BE2C (cell line): ENCODE measurements around the gene MFSD6.

Source experiments
- DNase-seq: peaks from one replicate; pipeline ENCODE4 v3.0.0-alpha.2; 2020
- H3K27me3 ChIP-seq: fragments of 250-450 bp; sonication (Bioruptor Pico); 2 replicates; pipeline ENCODE4 v1.5.1; 2020; ENCODE audit warnings: mild to moderate bottlenecking
- H3K36me3 ChIP-seq: fragments of 250-450 bp; sonication (Bioruptor Pico); 2 replicates; pipeline ENCODE4 v1.5.1; 2020; ENCODE audit warnings: mild to moderate bottlenecking
- H3K4me1 ChIP-seq: fragments of 250-450 bp; sonication (Bioruptor Pico); 2 replicates; pipeline ENCODE4 v1.5.1; 2020
- H3K4me3 ChIP-seq: 2 replicates; pipeline ENCODE4 v1.5.1; 2011; ENCODE audit warnings: low read depth, low read length
- H3K9me3 ChIP-seq: fragments of 250-450 bp; sonication (Bioruptor Pico); 2 replicates; pipeline ENCODE4 v1.5.1; 2020
- TF ChIP-seq, protein P1 (sequence below): IDR thresholded peaks from 2 replicates; pipeline ENCODE4 v1.5.1; 2012; ENCODE audit warnings: mild to moderate bottlenecking, low read depth, low read length

Gene MFSD6

DNA sequence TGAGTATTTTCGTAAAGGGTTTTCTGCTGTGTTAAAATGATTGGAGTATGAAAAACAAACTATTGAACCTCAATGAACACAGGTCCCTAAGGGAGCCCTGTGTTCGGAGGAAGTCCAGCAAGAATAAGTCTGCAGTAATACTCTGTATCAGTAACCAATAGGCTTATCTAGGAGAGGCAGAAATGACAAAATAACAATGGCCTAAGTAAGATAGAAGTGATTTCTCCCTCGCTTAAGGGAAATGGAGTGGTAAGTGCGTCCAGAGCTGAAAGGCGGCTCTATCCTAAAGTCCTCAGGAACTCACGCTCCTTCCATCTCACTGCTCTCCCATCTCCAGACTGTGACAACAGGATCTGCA lies 29.3 kb upstream of the MFSD6 start:
- DNase-seq: no peak
- Histone ChIP-seq H3K9me3 (no peaks in the 10 kb centered on the region), H3K4me1 (peaks cover 20% of the 10 kb centered on the region), H3K4me3 (no peak overlapping the region), H3K27me3 (no peaks in the 10 kb centered on the region), H3K36me3 (no peaks in the 10 kb centered on the region)
- TF ChIP-seq, protein P1, sequence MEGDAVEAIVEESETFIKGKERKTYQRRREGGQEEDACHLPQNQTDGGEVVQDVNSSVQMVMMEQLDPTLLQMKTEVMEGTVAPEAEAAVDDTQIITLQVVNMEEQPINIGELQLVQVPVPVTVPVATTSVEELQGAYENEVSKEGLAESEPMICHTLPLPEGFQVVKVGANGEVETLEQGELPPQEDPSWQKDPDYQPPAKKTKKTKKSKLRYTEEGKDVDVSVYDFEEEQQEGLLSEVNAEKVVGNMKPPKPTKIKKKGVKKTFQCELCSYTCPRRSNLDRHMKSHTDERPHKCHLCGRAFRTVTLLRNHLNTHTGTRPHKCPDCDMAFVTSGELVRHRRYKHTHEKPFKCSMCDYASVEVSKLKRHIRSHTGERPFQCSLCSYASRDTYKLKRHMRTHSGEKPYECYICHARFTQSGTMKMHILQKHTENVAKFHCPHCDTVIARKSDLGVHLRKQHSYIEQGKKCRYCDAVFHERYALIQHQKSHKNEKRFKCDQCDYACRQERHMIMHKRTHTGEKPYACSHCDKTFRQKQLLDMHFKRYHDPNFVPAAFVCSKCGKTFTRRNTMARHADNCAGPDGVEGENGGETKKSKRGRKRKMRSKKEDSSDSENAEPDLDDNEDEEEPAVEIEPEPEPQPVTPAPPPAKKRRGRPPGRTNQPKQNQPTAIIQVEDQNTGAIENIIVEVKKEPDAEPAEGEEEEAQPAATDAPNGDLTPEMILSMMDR: no peak

DNA sequence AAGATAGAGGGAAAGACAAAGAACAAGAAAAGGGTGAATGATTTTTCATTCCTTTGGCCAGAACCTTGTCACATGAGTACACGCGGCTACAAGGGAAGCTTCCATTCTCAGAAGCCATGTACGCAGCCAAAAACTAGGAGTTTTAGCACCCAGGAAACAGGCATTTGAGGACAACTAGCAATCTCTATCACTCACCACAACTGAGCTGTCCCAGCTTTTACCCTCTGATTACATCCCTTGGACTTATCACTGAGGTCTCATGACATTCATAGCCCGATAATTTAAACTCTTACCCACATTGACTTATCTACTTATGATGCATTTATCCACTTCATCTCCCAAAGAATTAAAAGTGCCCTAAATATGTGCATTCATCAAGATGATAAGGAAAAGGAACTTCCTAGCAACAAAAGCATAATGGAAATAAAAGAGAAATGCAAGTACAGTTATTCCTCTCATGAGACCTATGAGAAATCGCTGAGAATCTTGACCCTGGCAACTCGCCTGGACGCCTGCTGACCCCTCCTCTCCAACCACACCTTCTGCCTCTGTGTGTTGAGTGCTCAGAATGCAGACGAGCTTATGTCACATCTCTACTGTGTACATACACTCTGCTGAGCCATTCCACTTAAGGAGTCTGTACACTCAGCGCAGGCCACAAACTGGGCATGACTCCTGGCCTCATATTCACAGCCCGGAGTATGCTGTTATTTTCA lies 28.7 kb upstream of the MFSD6 start:
- no peaks in the 10 kb centered on the region for H3K36me3 ChIP-seq

DNA sequence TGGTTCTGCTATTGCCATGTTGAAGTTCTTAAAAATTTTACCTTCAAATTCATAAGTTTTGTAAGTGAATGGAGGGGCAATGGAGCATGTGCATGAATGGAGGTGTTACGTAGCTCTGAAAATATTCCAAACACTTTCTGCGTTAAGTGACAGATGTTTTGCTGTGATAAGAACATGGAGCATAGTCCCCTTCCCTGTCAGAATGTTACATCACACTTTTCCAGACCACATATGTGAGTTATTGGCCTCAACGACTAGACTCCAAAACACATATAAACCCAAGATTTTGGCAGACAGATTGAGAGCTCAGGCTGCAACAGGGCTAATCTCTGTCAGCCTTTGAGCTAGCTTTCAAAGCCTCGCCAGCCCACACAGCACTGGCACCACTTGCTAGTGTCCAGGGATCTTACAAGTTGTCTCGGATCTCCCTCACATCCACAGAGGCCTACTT lies 27.2 kb upstream of the MFSD6 start:
- Histone ChIP-seq H3K4me1 (peaks cover 20% of the 10 kb centered on the region), H3K4me3 (no peak overlapping the region), H3K9me3 (no peaks in the 10 kb centered on the region), H3K36me3 (no peaks in the 10 kb centered on the region), H3K27me3 (no peaks in the 10 kb centered on the region)
- no peak for DNase-seq
- TF ChIP-seq, protein P1: no peak

More for the DNA sequence above, 28.7 kb upstream of the MFSD6 start:
- no peaks in the 10 kb centered on the region for H3K27me3 ChIP-seq
- no peak overlapping the region for H3K4me3 ChIP-seq
- no peak for DNase-seq
- TF ChIP-seq, protein P1: no peak
- no peaks in the 10 kb centered on the region for H3K9me3 ChIP-seq
- H3K4me1 ChIP-seq: peaks cover 20% of the 10 kb centered on the region

DNA sequence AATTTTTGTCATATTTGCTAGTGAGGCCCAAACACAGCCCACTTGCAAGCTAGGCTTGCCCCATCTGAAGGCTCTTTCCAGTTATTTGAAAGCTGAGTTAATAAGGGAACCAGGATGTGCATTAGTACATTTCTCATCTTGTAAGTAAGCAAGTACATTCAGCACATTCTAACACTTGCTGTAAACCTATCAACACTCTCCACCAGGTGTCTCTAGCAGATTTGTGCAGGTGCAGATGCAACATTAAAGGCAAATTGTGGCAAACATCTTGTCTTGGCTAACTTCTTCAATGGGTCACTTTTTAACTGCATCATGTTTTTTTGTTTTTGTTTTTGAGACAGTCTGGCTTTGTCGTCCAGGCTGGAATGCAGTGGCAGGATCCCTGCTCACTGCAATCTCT lies 25.3 kb upstream of the MFSD6 start:
- no peaks in the 10 kb centered on the region for H3K36me3 ChIP-seq
- TF ChIP-seq, protein P1: peak; percentile 63
- no peak overlapping the region for H3K4me3 ChIP-seq
- H3K9me3 ChIP-seq: no peaks in the 10 kb centered on the region
- peaks cover 20% of the 10 kb centered on the region for H3K4me1 ChIP-seq
- no peak for DNase-seq
- no peaks in the 10 kb centered on the region for H3K27me3 ChIP-seq

DNA sequence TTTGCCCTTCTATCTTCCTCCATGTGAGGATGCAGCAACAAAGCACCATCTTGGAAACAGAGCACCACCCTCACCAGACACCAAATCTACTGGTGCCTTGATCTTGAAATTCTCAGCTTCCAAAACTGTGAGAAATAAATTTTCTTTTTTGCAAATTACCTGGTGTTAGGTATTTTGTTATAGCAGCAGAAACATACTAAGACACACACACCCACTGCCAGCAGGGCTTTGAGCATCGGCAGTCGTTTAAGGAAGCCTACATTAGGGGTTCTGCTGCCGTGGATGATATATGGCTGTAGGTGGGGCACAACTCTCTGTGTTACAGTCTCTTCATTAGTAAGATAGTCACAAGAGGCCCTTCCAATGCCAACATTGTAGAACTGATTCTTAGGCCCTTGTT lies 20.7 kb upstream of the MFSD6 start:
- Histone ChIP-seq H3K9me3 (no peaks in the 10 kb centered on the region), H3K4me1 (0 out of 2 replicates have a peak, but pooled peaks cover 2% of the 10 kb centered on the region), H3K4me3 (no peak overlapping the region), H3K27me3 (no peaks in the 10 kb centered on the region), H3K36me3 (no peaks in the 10 kb centered on the region)
- TF ChIP-seq, protein P1: no peak
- DNase-seq: no peak

DNA sequence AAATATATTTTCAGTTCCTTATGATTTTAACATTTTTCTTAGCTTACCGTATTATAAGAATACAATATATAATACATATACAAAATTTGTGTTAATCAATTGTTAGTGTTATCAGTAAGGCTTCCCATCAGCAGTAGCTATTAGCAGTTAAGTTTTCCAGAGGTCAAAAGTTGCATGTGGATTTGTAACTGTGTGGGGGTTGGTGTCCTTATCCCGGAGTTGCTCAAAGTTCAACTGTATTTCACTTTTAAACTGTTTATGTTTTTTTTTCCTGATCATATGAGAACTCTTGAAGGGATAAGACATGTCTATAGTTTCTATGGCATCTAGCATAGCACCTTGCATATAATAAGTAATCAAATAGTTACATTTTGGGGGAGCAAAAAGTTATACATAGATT lies 11.9 kb upstream of the MFSD6 start:
- TF ChIP-seq, protein P1: no peak
- no peak overlapping the region for H3K4me3 ChIP-seq
- no peaks in the 10 kb centered on the region for H3K9me3 ChIP-seq
- no peaks in the 10 kb centered on the region for H3K36me3 ChIP-seq
- no peaks in the 10 kb centered on the region for H3K4me1 ChIP-seq
- no peak for DNase-seq
- H3K27me3 ChIP-seq: no peaks in the 10 kb centered on the region
